Glomerular visceral epithelial cell (primary cell): ENCODE results near the gene KRTAP20-4.

ENCODE experiments used
- DNase-seq: peaks from one replicate; pipeline ENCODE4 v3.0.0-alpha.2; 2016; ENCODE audit errors: extremely low spot score

Gene KRTAP20-4

GRCh38 chr21:30652891-30653290 lies 32.5 kb downstream of the KRTAP20-4 start:
- DNase-seq = no peak

- no peak for DNase-seq
These were observed 48.3 kb downstream of the KRTAP20-4 start for GRCh38 chr21:30668776-30669175.
